ENCODE measurements around the gene SERPINA4.

- no peak for TF ChIP-seq CTCF (IDR thresholded peaks at IDR 0.05 in 2 of 3, conservative IDR thresholded peaks at IDR 0.05 in 1 of 3; ENCODE audit: borderline replicate concordance in 1 of 3, insufficient read depth in 1 of 3, low read depth in 2 of 3, low read length in 2 of 3)
- TF ChIP-seq REST (IDR thresholded peaks at IDR 0.05; ENCODE audit: low read depth) = no peak
- TF ChIP-seq JUND (IDR thresholded peaks at IDR 0.05) = no peak
- no peak for TF ChIP-seq POLR2AphosphoS5 (IDR thresholded peaks at IDR 0.05; ENCODE audit: low read depth, low read length)
- TF ChIP-seq EZH2 (IDR thresholded peaks at IDR 0.05) = no peak
These were observed 33.2 kb downstream of the SERPINA4 start for GRCh38 chr14:94594441-94594840.

All from HCT116 (cell line).